OCI-LY1 (cell line): ENCODE data around the gene ACOT8.

ENCODE experiments used
- H2AFZ ChIP-seq: fragments of 200-600 bp; sonication (generic), shearing (Covaris generic); 2 replicates; pipeline ENCODE4 v1.6.0; 2014; ENCODE audit warnings: antibody characterized with exemption, mild to moderate bottlenecking, low read length
- H3F3A ChIP-seq: fragments of 200-600 bp; sonication (generic), shearing (Covaris generic); 2 replicates; pipeline ENCODE4 v1.6.0; 2014; ENCODE audit warnings: mild to moderate bottlenecking, antibody characterized with exemption, low read length, moderate library complexity; ENCODE audit not compliant: insufficient read depth
- H3K27ac ChIP-seq: fragments of 200-600 bp; sonication (generic); 2 replicates; pipeline ENCODE4 v1.5.1; 2014; ENCODE audit warnings: low read length, mixed run types, mild to moderate bottlenecking, low read depth; ENCODE audit not compliant: poor library complexity, severe bottlenecking
- H3K27me3 ChIP-seq: fragments of 200-600 bp; sonication (generic); 2 replicates; pipeline ENCODE4 v1.6.0; 2014; ENCODE audit warnings: antibody characterized with exemption, mild to moderate bottlenecking, low read length, moderate library complexity; ENCODE audit not compliant: insufficient read depth
- H3K36me3 ChIP-seq: fragments of 200-600 bp; sonication (generic); 2 replicates; pipeline ENCODE4 v1.6.1; 2014; ENCODE audit warnings: mild to moderate bottlenecking, antibody characterized with exemption, low read length, moderate library complexity, mixed read lengths; ENCODE audit not compliant: insufficient read depth
- H3K4me1 ChIP-seq: fragments of 200-600 bp; sonication (generic); 2 replicates; pipeline ENCODE4 v1.5.1; 2014; ENCODE audit warnings: mild to moderate bottlenecking, low read length, moderate library complexity; ENCODE audit not compliant: insufficient read depth, severe bottlenecking
- H3K4me2 ChIP-seq: fragments of 200-600 bp; sonication (generic), shearing (Covaris generic); 2 replicates; pipeline ENCODE4 v1.6.1; 2014; ENCODE audit warnings: low read length
- H3K4me3 ChIP-seq: fragments of 200-600 bp; sonication (generic); 2 replicates; pipeline ENCODE4 v1.5.1; 2014; ENCODE audit warnings: low read length, low read depth, mild to moderate bottlenecking, mixed read lengths; ENCODE audit not compliant: poor library complexity, severe bottlenecking
- H3K79me2 ChIP-seq: fragments of 200-600 bp; shearing (Covaris generic); 2 replicates; pipeline ENCODE4 v1.6.1; 2016; ENCODE audit warnings: mixed run types, low read length, mixed read lengths; ENCODE audit not compliant: insufficient read depth
- H3K9ac ChIP-seq: fragments of 200-600 bp; sonication (generic), shearing (Covaris generic); 2 replicates; pipeline ENCODE4 v1.6.1; 2014; ENCODE audit warnings: mild to moderate bottlenecking, low read length, mixed read lengths
- H3K9me2 ChIP-seq: fragments of 200-600 bp; sonication (generic), shearing (Covaris generic); 2 replicates; pipeline ENCODE4 v1.6.1; 2014; ENCODE audit warnings: low read depth, mild to moderate bottlenecking, low read length, mixed read lengths
- H3K9me3 ChIP-seq: fragments of 200-600 bp; shearing (Covaris generic); 2 replicates; pipeline ENCODE4 v1.6.1; 2014; ENCODE audit warnings: low read length, mixed read lengths
- H4K20me1 ChIP-seq: fragments of 200-600 bp; sonication (generic), shearing (Covaris generic); 2 replicates; pipeline ENCODE4 v1.6.0; 2016; ENCODE audit warnings: mild to moderate bottlenecking, low read length; ENCODE audit not compliant: insufficient read depth
- CTCF ChIP-seq: fragments of 200-600 bp; sonication (generic), shearing (Covaris generic); IDR thresholded peaks from 2 replicates; pipeline ENCODE4 v1.5.1; 2017; ENCODE audit warnings: mild to moderate bottlenecking, antibody characterized with exemption, low read length, moderate library complexity, mixed read lengths
- EZH2 ChIP-seq: fragments of 200-600 bp; sonication (generic), shearing (Covaris generic); IDR thresholded peaks from 2 replicates; pipeline ENCODE4 v1.8.0; 2017; ENCODE audit warnings: borderline replicate concordance, mixed run types, mild to moderate bottlenecking, antibody characterized with exemption, low read length, moderate library complexity, mixed read lengths

ACOT8 gene

GRCh38 chr20:45851501-45851900, 5.7 kb downstream of the ACOT8 start:
- no peak overlapping the region for H2AFZ ChIP-seq
- no peak overlapping the region for H3K27ac ChIP-seq
- H3K4me3 ChIP-seq = no peak overlapping the region
- no peaks in the 10 kb centered on the region for H4K20me1 ChIP-seq
- H3K27me3 ChIP-seq = no peaks in the 10 kb centered on the region
- no peak overlapping the region for H3K4me2 ChIP-seq
- peaks cover 9% of the 10 kb centered on the region for H3K4me1 ChIP-seq
- H3K36me3 ChIP-seq = peaks cover 17% of the 10 kb centered on the region; the same call in 1 of the 2 replicates
- no peak overlapping the region for H3K9ac ChIP-seq
- H3K9me2 ChIP-seq = no peaks in the 10 kb centered on the region
- no peaks in the 10 kb centered on the region for H3F3A ChIP-seq
- TF ChIP-seq CTCF (no peak), EZH2 (no peak)
- peaks cover 7% of the 10 kb centered on the region; the same call in 1 of the 2 replicates for H3K79me2 ChIP-seq
- H3K9me3 ChIP-seq = no peaks in the 10 kb centered on the region

- no peaks in the 10 kb centered on the region for H3K9me3 ChIP-seq
- H3K36me3 ChIP-seq = peaks cover 23% of the 10 kb centered on the region; the same call in 1 of the 2 replicates
- H4K20me1 ChIP-seq = no peaks in the 10 kb centered on the region
- TF ChIP-seq CTCF = no peak
- TF ChIP-seq EZH2 = no peak
- no peak overlapping the region for H3K27ac ChIP-seq
- no peak overlapping the region for H3K9ac ChIP-seq
- H2AFZ ChIP-seq = no peak overlapping the region
- no peak overlapping the region for H3K4me3 ChIP-seq
- no peaks in the 10 kb centered on the region for H3K9me2 ChIP-seq
- H3K4me1 ChIP-seq = peaks cover 4% of the 10 kb centered on the region
- H3K27me3 ChIP-seq = no peaks in the 10 kb centered on the region
- H3F3A ChIP-seq = no peaks in the 10 kb centered on the region
- H3K4me2 ChIP-seq = no peak overlapping the region
- peaks cover 3% of the 10 kb centered on the region; the same call in 1 of the 2 replicates for H3K79me2 ChIP-seq
These were observed 6.3 kb downstream of the ACOT8 start for GRCh38 chr20:45850926-45851325.

- TF ChIP-seq CTCF (no peak), EZH2 (no peak)
- Histone ChIP-seq H3K27me3 (no peaks in the 10 kb centered on the region), H2AFZ (no peak overlapping the region), H3K4me3 (no peak overlapping the region), H3K27ac (no peak overlapping the region), H3K9me2 (no peaks in the 10 kb centered on the region), H3K9me3 (no peaks in the 10 kb centered on the region), H3K4me1 (no peaks in the 10 kb centered on the region), H3K79me2 (no peaks in the 10 kb centered on the region), H3K4me2 (no peak overlapping the region), H4K20me1 (no peaks in the 10 kb centered on the region), H3K36me3 (peaks cover 28% of the 10 kb centered on the region), H3F3A (no peaks in the 10 kb centered on the region), H3K9ac (no peak overlapping the region)
These were observed 7.0 kb downstream of the ACOT8 start for GRCh38 chr20:45850238-45850637.
